Keratinocyte (primary cell): Measurements from ENCODE around the gene SMARCAL1. TPM values are rescaled to one million over a fixed set of nuclear protein-coding genes. Genes with fewer than 3 reads are reported as not detected.

ENCODE experiments used
- DNase-seq: peaks from one replicate; pipeline ENCODE4 v3.0.0-alpha.2; 2011; ENCODE audit warnings: low read depth, missing footprints, low spot score
- FAIRE-seq: peaks from 2 replicates; lab custom pipeline; 2011; peaks lifted over from hg19 to GRCh38; lab: Jason Lieb, UNC
- H2AFZ ChIP-seq: 2 replicates; pipeline ENCODE4 v1.6.0; 2012; ENCODE audit warnings: low read length, control low read depth, inconsistent platforms; ENCODE audit not compliant: control insufficient read depth
- H3K27ac ChIP-seq: 2 replicates; pipeline ENCODE4 v1.5.1; 2011; ENCODE audit warnings: low read length; ENCODE audit not compliant: control insufficient read depth, insufficient read depth
- H3K27me3 ChIP-seq: 3 replicates; pipeline ENCODE4 v1.6.0; 2011; ENCODE audit warnings: low read length; ENCODE audit not compliant: control insufficient read depth, insufficient read depth; ENCODE audit errors: extremely low read depth
- H3K36me3 ChIP-seq, 2 experiments: 2 replicates in 1 of 2; 3 replicates in 1 of 2; pipeline ENCODE4 v1.5.1; 2011; ENCODE audit warnings: low read length in 2 of 2, mild to moderate bottlenecking in 1 of 2; ENCODE audit not compliant: control insufficient read depth in 2 of 2, insufficient read depth in 2 of 2; ENCODE audit errors: extremely low read depth in 1 of 2
- H3K4me1 ChIP-seq: 3 replicates; pipeline ENCODE4 v1.5.1; 2011; ENCODE audit warnings: low read length; ENCODE audit not compliant: control insufficient read depth, insufficient read depth; ENCODE audit errors: extremely low read depth
- H3K4me2 ChIP-seq: 3 replicates; pipeline ENCODE4 v1.6.0; 2011; ENCODE audit warnings: low read depth, low read length; ENCODE audit not compliant: control insufficient read depth, insufficient read depth; ENCODE audit errors: extremely low read depth
- H3K4me3 ChIP-seq, 3 experiments: fragments of 200-600 bp in 1 of 3; sonication (generic) in 1 of 3; 2 replicates in 2 of 3; 3 replicates in 1 of 3; pipeline ENCODE4 v1.5.1; 2011 to 2016; ENCODE audit warnings: low read length in 3 of 3, mild to moderate bottlenecking in 3 of 3, control low read depth in 2 of 3, inconsistent platforms in 1 of 3, low read depth in 1 of 3, mixed read lengths in 1 of 3, mixed run types in 1 of 3, moderate library complexity in 1 of 3; ENCODE audit not compliant: control insufficient read depth in 2 of 3, insufficient read depth in 2 of 3; ENCODE audit errors: extremely low read depth in 1 of 3
- H3K79me2 ChIP-seq: 2 replicates; pipeline ENCODE4 v1.6.0; 2012; ENCODE audit warnings: low read length; ENCODE audit not compliant: control insufficient read depth, insufficient read depth
- H3K9ac ChIP-seq: 3 replicates; pipeline ENCODE4 v1.6.0; 2011; ENCODE audit warnings: low read length; ENCODE audit not compliant: control insufficient read depth, insufficient read depth; ENCODE audit errors: extremely low read depth
- H3K9me1 ChIP-seq: 3 replicates; pipeline ENCODE4 v1.6.0; 2011; ENCODE audit warnings: low read length; ENCODE audit not compliant: control insufficient read depth, insufficient read depth; ENCODE audit errors: extremely low read depth
- H3K9me3 ChIP-seq: 2 replicates; pipeline ENCODE4 v1.5.1; 2012; ENCODE audit warnings: low read depth, low read length; ENCODE audit not compliant: control insufficient read depth
- H4K20me1 ChIP-seq: 3 replicates; pipeline ENCODE4 v1.6.0; 2011; ENCODE audit warnings: low read length; ENCODE audit not compliant: control insufficient read depth, insufficient read depth; ENCODE audit errors: extremely low read depth
- CTCF ChIP-seq, 3 experiments: IDR thresholded peaks in 1 of 3; conservative IDR thresholded peaks in 1 of 3; optimal IDR thresholded peaks in 1 of 3; 2 replicates in 2 of 3; 3 replicates in 1 of 3; pipeline versions ENCODE3 to v1.5.1; 2011; ENCODE audit warnings: low read length in 3 of 3, mild to moderate bottlenecking in 3 of 3, moderate library complexity in 2 of 3, control low read depth in 1 of 3, inconsistent platforms in 1 of 3; ENCODE audit not compliant: insufficient read depth in 2 of 3; ENCODE audit errors: extremely low read depth in 1 of 3
- EZH2 ChIP-seq: IDR thresholded peaks from one replicate; pipeline ENCODE4 v1.6.1; 2012; ENCODE audit warnings: inconsistent platforms, mild to moderate bottlenecking, low read length, moderate library complexity
- dilution Hi-C: fragments of 300-500 bp; cut with MboI; formaldehyde crosslinking; loops from one replicate; pipeline ENCODE4 v1.7.0; 2020; ENCODE audit warnings: low sequenced_read_pairs; ENCODE audit not compliant: extremely low pct_ligation_motif_present
- polyA plus RNA-seq, 5 experiments: library from polyadenylated mRNA; depleted of rRNA in 3 of 5; stranded (reverse) in 3 of 5; stranded (forward) in 1 of 5; unstranded in 1 of 5; fragments of >200 nt; gene quantifications; 1 replicate in 1 of 5; 2 replicates in 3 of 5; 3 replicates in 1 of 5; pipeline versions ENCODE4 v1.2.1 to v1.2.3, GENCODE V29; 2011 to 2012; ENCODE audit warnings: missing spikeins in 2 of 5, low read depth in 1 of 5, low replicate concordance in 1 of 5

The SMARCAL1 gene
- polyA plus RNA-seq, 1 donor (not counting 4 experiments of a cell fraction or from before 2014, with no cell fraction given): 26.3 TPM

- Histone ChIP-seq H3K36me3 (peaks cover 28 to 59% of the 10 kb centered on the region in 2 experiments), H3K9me1 (no peaks in the 10 kb centered on the region), H3K9me3 (no peaks in the 10 kb centered on the region), H3K4me2 (peak overlapping the region; percentile 11), H3K27ac (no peak overlapping the region), H4K20me1 (peaks cover 26% of the 10 kb centered on the region), H2AFZ (no peak overlapping the region), H3K4me1 (peaks cover 26% of the 10 kb centered on the region), H3K4me3 (no peak overlapping the region), H3K79me2 (peaks cover 57% of the 10 kb centered on the region), H3K9ac (no peak overlapping the region), H3K27me3 (no peaks in the 10 kb centered on the region)
- dilution Hi-C loops: no loop called here
- DNase-seq (no peak), FAIRE-seq (no peak)
- TF ChIP-seq EZH2 (no peak), CTCF (optimal IDR thresholded peaks at IDR 0.05 in 1 of 3, IDR thresholded peaks at IDR 0.05 in 1 of 3, conservative IDR thresholded peaks at IDR 0.05 in 1 of 3; ENCODE audit: extremely low read depth in 1 of 3, insufficient read depth in 2 of 3, low read length in 3 of 3) (no peak)
Measured at GRCh38 chr2:216501854-216502253, 89.6 kb downstream of the SMARCAL1 start.

GRCh38 chr2:216502381-216503158 is 90.3 kb downstream of the SMARCAL1 start:
- dilution Hi-C loops: no loop called here
- Histone ChIP-seq H3K36me3 (peaks cover 28 to 60% of the 10 kb centered on the region in 2 experiments), H3K9me3 (no peaks in the 10 kb centered on the region), H3K27me3 (no peaks in the 10 kb centered on the region), H3K9me1 (no peaks in the 10 kb centered on the region), H3K27ac (no peak overlapping the region), H3K4me1 (peaks cover 25% of the 10 kb centered on the region), H4K20me1 (peaks cover 26% of the 10 kb centered on the region), H3K9ac (no peak overlapping the region), H3K4me2 (peak overlapping the region; percentile 11), H3K4me3 (no peak overlapping the region), H3K79me2 (peaks cover 56% of the 10 kb centered on the region), H2AFZ (no peak overlapping the region)
- DNase-seq: no peak
- TF ChIP-seq EZH2 (no peak), CTCF (optimal IDR thresholded peaks at IDR 0.05 in 1 of 3, IDR thresholded peaks at IDR 0.05 in 1 of 3, conservative IDR thresholded peaks at IDR 0.05 in 1 of 3; ENCODE audit: extremely low read depth in 1 of 3, insufficient read depth in 2 of 3, low read length in 3 of 3) (no peak)
- no peak for FAIRE-seq
